GM23338 (cell line): ENCODE data around the gene NMBR.

Experiments used
- CREB1 ChIP-seq: fragments of 250-450 bp; sonication (Bioruptor Pico); IDR thresholded peaks from 2 replicates; pipeline ENCODE4 v1.5.0; 2020; ENCODE audit warnings: low read depth, mild to moderate bottlenecking, moderate library complexity
- EZH2 ChIP-seq: fragments of 200-600 bp; sonication (generic); IDR thresholded peaks from one replicate; pipeline ENCODE4 v1.8.0; 2017; ENCODE audit warnings: antibody characterized with exemption, mild to moderate bottlenecking, low read depth; ENCODE audit not compliant: unreplicated experiment
- EZH2phosphoT487 ChIP-seq: fragments of 200-600 bp; sonication (generic); IDR thresholded peaks from one replicate; pipeline ENCODE4 v1.8.1; 2018; ENCODE audit warnings: antibody characterized with exemption; ENCODE audit not compliant: unreplicated experiment
- JUNB ChIP-seq: IDR thresholded peaks from one replicate; pipeline ENCODE4 v1.6.1; 2016; ENCODE audit warnings: antibody characterized with exemption; ENCODE audit not compliant: unreplicated experiment
- NANOG ChIP-seq: IDR thresholded peaks from 2 replicates; pipeline ENCODE4 v1.6.1; 2016; ENCODE audit warnings: antibody characterized with exemption, borderline replicate concordance
- POLR2AphosphoS5 ChIP-seq: IDR thresholded peaks from 2 replicates; pipeline ENCODE4 v1.6.1; 2016; ENCODE audit warnings: antibody characterized with exemption, low read depth
- REST ChIP-seq: IDR thresholded peaks from one replicate; pipeline ENCODE4 v1.6.1; 2018; ENCODE audit warnings: antibody characterized with exemption; ENCODE audit not compliant: unreplicated experiment
- TF ChIP-seq, protein P1 (sequence below), 2 experiments: fragments of 200-600 bp in 1 of 2; sonication (generic) in 1 of 2; conservative IDR thresholded peaks; 2 replicates each; pipeline versions ENCODE4 v1.5.1 to v1.6.1; 2016 to 2017; ENCODE audit warnings: antibody characterized with exemption in 2 of 2, low read depth in 2 of 2, mild to moderate bottlenecking in 2 of 2, moderate library complexity in 1 of 2

DNA sequence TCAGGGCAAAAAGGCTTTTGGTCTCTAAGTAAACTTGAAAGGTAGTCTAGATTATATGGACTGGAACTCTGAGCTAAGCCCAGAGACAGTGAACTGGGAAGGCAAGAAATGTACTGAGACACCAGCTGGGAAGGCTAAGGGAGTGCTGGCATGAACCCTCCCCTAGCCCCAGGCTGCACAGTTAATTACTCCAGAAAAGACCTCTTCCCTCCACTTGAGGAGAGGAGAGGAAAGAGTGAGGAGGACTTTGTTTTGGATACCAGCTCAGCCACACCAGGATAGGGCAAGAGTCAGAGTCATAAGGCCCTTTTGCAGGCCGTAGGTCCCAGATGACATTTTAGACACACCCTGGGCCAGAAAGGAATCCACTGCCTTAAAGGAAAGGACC is 98.3 kb downstream of the NMBR start:
- TF ChIP-seq, protein P1, sequence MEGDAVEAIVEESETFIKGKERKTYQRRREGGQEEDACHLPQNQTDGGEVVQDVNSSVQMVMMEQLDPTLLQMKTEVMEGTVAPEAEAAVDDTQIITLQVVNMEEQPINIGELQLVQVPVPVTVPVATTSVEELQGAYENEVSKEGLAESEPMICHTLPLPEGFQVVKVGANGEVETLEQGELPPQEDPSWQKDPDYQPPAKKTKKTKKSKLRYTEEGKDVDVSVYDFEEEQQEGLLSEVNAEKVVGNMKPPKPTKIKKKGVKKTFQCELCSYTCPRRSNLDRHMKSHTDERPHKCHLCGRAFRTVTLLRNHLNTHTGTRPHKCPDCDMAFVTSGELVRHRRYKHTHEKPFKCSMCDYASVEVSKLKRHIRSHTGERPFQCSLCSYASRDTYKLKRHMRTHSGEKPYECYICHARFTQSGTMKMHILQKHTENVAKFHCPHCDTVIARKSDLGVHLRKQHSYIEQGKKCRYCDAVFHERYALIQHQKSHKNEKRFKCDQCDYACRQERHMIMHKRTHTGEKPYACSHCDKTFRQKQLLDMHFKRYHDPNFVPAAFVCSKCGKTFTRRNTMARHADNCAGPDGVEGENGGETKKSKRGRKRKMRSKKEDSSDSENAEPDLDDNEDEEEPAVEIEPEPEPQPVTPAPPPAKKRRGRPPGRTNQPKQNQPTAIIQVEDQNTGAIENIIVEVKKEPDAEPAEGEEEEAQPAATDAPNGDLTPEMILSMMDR (conservative IDR thresholded peaks at IDR 0.05; ENCODE audit: low read depth in 2 of 2): no peak
- TF ChIP-seq EZH2phosphoT487 (no peak), REST (no peak), POLR2AphosphoS5 (no peak), EZH2 (no peak), CREB1 (CRISPR knock-in tag) (no peak), NANOG (no peak), JUNB (no peak)
